HG02870 (cell line): ENCODE results near the gene KNL1.

Source experiments
- ATAC-seq: cut with Tn5 transposase; IDR thresholded peaks from one replicate; pipeline ENCODE4 v1.9.1; 2021; ENCODE audit warnings: mild to moderate bottlenecking, moderate library complexity; ENCODE audit not compliant: unreplicated experiment

Gene KNL1

DNA sequence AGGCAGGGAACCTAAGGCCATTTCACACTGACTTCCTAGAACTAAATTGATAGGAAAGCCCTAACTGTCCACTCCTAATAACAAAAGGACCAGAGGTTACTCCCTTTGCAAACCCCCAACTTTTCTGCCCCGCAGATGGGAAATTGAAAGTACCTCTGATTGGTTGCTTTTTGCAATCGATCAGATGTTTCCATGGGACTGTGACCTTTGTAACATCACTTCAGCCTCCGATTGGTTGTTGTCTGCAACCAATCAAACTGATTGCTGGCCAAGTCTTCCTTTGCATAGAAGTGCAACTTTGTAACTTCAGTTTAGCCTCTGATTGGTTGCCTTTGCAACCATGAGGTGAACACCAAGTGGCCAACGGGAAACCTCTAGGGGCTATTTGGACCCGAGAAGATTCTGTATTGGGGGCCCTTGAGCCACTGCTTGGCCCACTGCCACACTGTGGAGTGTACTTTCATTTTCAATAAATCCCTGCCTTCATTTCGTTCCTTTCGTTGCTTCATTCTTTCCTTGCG is 11.3 kb upstream of the KNL1 start:
- ATAC-seq = no peak

DNA sequence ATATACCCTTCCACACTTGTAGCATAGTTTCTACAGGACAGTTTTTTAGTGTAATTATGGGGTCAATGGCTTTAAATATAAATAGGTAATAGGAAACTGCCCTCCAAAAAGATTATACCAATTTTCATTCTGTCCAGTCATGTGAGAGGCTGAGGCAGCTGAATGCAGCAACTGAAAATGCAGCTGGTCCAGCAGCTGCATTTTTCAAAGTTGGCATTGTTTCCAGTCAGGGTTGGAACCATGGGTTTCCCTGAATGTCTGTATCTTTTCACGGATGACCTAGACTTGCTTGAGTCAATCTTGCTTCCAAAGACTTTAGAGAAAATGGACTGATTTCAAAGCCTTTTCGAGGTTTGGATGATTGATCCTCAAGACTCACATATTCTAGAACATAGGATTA is 9.9 kb upstream of the KNL1 start:
- no peak for ATAC-seq

DNA sequence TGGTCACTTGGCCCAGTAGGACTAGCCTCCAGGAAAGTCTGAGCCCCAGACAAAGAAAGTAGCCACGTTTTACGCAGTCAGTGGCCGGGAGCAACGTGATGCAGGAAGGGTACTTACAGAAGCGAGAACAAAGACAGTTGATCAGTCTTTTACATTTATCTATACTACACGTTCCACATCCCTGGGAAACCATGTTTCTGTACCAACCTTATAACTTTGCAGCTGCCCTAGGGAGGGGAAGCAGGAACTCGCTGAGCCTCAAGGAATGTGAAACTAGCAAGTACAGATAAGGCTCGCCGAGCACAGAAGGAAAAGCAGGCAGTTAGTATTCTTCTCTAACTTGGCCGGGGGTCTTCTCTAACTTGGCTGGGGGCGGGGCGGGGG is 3.4 kb upstream of the KNL1 start:
- ATAC-seq = no peak

GRCh38 chr15:40591389-40591788 is 2.7 kb upstream of the KNL1 start:
- ATAC-seq = no peak

- ATAC-seq = no peak
These were observed 884 bp upstream of the KNL1 start for GRCh38 chr15:40593165-40593564.

DNA sequence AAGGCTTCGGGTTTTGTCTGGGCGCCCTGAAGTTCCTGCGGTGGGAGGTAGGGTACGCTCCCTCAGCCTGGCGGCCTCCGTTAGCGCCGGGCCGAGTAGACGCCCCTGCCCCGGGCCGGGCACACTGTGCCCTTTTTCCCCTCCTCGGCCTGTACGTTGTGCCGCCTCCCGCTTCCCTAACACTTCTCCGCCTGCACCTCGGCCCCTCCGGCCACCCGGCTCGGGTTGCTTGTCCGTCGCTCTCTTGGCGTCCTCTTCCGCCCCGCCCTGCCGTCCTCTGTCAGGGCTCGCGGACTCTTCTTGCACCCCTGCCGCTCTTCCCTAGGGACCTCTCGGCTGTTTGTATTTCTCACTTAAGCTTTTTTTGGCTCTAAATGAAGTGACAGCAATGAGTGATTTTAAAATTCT is 384 bp downstream of the KNL1 start:
- peak; percentile 34 for ATAC-seq

DNA sequence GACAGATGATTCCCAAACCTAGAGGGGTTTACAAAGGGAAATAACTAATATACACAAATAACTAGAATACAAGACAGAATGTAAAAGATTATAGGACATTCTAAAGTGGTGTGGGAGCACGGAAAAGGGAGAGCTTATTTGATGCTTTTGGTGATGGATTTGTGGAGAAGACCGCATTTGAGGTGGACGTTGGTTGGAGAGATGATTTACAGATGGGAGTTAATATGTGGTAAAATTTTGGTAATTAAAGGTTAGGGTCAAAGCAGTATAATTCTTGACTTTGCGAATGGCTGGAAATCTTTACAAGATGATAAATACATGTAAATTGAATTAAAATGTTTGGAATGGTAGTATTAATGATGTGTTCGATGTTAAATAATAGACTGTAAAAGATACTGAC is 1.2 kb downstream of the KNL1 start:
- no peak for ATAC-seq

DNA sequence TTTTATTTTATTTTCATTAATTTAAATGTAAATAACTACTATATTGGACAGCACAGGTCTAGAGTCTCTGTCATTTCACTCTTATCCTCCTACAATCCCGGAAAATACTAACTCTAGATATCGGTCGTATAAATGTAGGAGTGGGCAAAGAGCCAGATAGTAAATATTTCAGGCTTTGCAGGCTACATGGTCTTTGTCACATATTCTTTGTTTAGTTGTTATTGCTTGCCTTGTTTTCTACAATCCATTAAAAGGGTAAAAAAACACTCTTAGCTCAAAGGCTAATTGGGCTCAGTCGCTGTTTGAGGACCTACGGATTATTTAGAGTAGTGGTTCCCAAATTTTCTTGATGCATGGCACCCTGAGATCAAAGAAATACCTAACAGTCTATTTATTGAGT is 1.7 kb downstream of the KNL1 start:
- ATAC-seq = no peak

- no peak for ATAC-seq
These were observed 3.0 kb downstream of the KNL1 start for GRCh38 chr15:40597024-40597423.

- no peak for ATAC-seq
These were observed 4.1 kb downstream of the KNL1 start for GRCh38 chr15:40598126-40598525.

GRCh38 chr15:40598672-40599071 is 4.6 kb downstream of the KNL1 start:
- ATAC-seq = no peak

- ATAC-seq = no peak
These were observed 6.9 kb downstream of the KNL1 start for GRCh38 chr15:40600956-40601355.

- no peak for ATAC-seq
These were observed 9.9 kb downstream of the KNL1 start for GRCh38 chr15:40603935-40604334.

- no peak for ATAC-seq
These were observed 19.0 kb downstream of the KNL1 start for GRCh38 chr15:40613080-40613479.

GRCh38 chr15:40618023-40618422 is 24.0 kb downstream of the KNL1 start:
- no peak for ATAC-seq

GRCh38 chr15:40618906-40619305 is 24.9 kb downstream of the KNL1 start:
- no peak for ATAC-seq

DNA sequence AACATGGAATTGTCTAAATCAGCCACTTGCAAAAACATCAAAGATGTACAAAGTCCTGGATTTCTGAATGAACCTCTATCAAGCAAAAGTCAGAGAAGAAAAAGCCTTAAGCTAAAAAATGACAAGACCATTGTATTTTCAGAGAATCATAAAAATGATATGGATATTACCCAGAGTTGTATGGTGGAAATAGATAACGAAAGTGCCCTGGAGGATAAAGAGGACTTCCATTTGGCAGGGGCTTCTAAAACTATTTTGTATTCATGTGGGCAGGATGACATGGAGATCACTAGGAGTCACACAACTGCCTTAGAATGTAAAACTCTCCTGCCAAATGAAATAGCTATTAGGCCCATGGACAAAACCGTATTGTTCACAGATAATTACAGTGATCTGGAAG is 29.3 kb downstream of the KNL1 start:
- no peak for ATAC-seq

DNA sequence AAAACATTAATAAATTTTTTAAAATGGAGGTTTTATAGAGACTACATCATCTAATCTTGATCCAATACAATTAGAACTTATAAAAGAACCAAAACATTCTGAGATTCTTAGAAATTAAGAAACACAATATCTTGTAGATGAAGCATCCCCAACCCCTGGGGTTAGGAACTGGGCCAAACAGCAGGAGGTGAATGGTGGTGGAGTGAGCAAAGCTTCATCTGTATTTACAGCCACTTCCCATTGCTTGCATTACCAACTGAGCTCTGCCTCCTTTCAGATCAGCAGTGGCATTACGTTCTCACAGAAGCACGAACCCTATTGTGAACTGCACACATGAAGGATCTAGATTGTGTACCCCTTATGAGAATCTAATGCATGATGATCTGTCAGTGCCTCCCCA is 36.3 kb downstream of the KNL1 start:
- ATAC-seq = no peak

DNA sequence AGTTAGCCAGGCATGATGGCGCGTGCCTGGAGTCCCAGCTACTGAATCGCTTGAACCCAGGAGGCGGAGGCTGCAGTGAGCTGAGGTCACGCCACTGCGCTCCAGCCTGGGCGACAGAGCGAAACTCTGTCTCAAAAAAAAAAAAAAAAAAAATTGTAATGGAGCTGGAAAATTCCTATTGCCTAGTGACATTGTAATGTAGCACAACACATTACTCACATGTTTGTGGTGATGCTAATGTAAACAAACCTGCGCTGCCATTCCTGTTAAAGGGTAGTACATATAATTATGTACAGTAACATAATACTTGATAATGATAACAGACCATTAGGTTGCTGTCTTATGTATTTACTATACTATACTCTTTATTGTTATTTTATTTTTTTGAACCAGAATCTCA is 39.1 kb downstream of the KNL1 start:
- ATAC-seq = no peak

GRCh38 chr15:40637221-40637745 is 43.2 kb downstream of the KNL1 start:
- no peak for ATAC-seq

- ATAC-seq = no peak
These were observed 45.6 kb downstream of the KNL1 start for GRCh38 chr15:40639677-40640076.

- no peak for ATAC-seq
These were observed 53.5 kb downstream of the KNL1 start for GRCh38 chr15:40647523-40647922.

- no peak for ATAC-seq
These were observed 56.4 kb downstream of the KNL1 start for GRCh38 chr15:40650479-40650878.

- ATAC-seq = no peak
These were observed 66.6 kb downstream of the KNL1 start for GRCh38 chr15:40660686-40661085.
